GM23338 (cell line): ENCODE measurements around the gene ORM1.
"Not testable (repeated sequence)": the region's sequence is repeated elsewhere in the genome, so short reads cannot be mapped to it uniquely, and the experiment has no call there.

Experiments
- EZH2 ChIP-seq: fragments of 200-600 bp; sonication (generic); IDR thresholded peaks from one replicate; pipeline ENCODE4 v1.8.0; 2017; ENCODE audit warnings: antibody characterized with exemption, mild to moderate bottlenecking, low read depth; ENCODE audit not compliant: unreplicated experiment
- TF ChIP-seq, protein P1 (sequence below), 2 experiments: fragments of 200-600 bp in 1 of 2; sonication (generic) in 1 of 2; conservative IDR thresholded peaks; 2 replicates each; pipeline versions ENCODE4 v1.5.1 to v1.6.1; 2016 to 2017; ENCODE audit warnings: antibody characterized with exemption in 2 of 2, low read depth in 2 of 2, mild to moderate bottlenecking in 2 of 2, moderate library complexity in 1 of 2

DNA sequence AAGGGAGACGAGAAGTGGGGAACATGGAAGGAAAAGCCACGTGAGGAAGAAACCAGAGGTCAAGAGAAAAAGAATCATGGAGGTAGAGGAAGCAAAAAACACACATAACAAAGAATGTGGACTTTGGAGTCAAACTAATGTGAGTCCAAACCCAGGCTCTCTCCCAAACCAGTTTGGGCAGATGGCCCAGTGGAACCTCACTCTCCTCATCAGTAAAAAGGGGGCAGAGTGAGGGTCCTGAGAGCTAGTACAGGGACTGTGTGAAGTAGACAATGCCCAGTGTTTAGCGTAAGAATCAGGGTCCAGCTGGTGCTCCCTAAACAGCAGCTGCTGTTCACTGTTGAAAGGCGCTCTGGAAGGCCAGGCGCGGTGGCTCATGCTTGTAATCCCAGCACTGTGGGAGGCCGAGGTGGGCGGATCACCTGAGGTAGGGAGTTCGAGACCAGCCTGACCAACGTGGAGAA is 5.5 kb downstream of the ORM1 start:
- TF ChIP-seq, protein P1, sequence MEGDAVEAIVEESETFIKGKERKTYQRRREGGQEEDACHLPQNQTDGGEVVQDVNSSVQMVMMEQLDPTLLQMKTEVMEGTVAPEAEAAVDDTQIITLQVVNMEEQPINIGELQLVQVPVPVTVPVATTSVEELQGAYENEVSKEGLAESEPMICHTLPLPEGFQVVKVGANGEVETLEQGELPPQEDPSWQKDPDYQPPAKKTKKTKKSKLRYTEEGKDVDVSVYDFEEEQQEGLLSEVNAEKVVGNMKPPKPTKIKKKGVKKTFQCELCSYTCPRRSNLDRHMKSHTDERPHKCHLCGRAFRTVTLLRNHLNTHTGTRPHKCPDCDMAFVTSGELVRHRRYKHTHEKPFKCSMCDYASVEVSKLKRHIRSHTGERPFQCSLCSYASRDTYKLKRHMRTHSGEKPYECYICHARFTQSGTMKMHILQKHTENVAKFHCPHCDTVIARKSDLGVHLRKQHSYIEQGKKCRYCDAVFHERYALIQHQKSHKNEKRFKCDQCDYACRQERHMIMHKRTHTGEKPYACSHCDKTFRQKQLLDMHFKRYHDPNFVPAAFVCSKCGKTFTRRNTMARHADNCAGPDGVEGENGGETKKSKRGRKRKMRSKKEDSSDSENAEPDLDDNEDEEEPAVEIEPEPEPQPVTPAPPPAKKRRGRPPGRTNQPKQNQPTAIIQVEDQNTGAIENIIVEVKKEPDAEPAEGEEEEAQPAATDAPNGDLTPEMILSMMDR (conservative IDR thresholded peaks at IDR 0.05; ENCODE audit: low read depth in 2 of 2) = not testable (repeated sequence)
- TF ChIP-seq EZH2 = not testable (repeated sequence)
